Measurements from ENCODE around the gene AKNA.

AKNA gene

GRCh38 chr9:114373960-114374730 lies 13.6 kb downstream of the AKNA start:
- no peak for DNase-seq

- peak; percentile 99 for DNase-seq
These were observed 14.8 kb downstream of the AKNA start for GRCh38 chr9:114372921-114373448.

GRCh38 chr9:114371973-114372917 lies 15.5 kb downstream of the AKNA start:
- DNase-seq: peak; percentile 47

GRCh38 chr9:114371343-114371944 lies 16.3 kb downstream of the AKNA start:
- no peak for DNase-seq

GRCh38 chr9:114370968-114371320 lies 16.8 kb downstream of the AKNA start:
- DNase-seq: no peak

- no peak for DNase-seq
These were observed 17.4 kb downstream of the AKNA start for GRCh38 chr9:114370251-114370967.

- DNase-seq: no peak
These were observed 18.3 kb downstream of the AKNA start for GRCh38 chr9:114369216-114370130.

GRCh38 chr9:114367772-114368569 lies 19.8 kb downstream of the AKNA start:
- no peak for DNase-seq

GRCh38 chr9:114367366-114367765 lies 20.4 kb downstream of the AKNA start:
- DNase-seq: no peak

- no peak for DNase-seq
These were observed 21.3 kb downstream of the AKNA start for GRCh38 chr9:114366334-114367128.

- no peak for DNase-seq
These were observed 22.6 kb downstream of the AKNA start for GRCh38 chr9:114365194-114365593.

- no peak for DNase-seq
These were observed 23.4 kb downstream of the AKNA start for GRCh38 chr9:114364134-114365041.

- no peak for DNase-seq
These were observed 24.4 kb downstream of the AKNA start for GRCh38 chr9:114363424-114363823.

- DNase-seq: no peak
These were observed 25.4 kb downstream of the AKNA start for GRCh38 chr9:114362394-114362793.

GRCh38 chr9:114361542-114361941 lies 26.2 kb downstream of the AKNA start:
- DNase-seq: no peak

GRCh38 chr9:114359801-114360200 lies 28.0 kb downstream of the AKNA start:
- no peak for DNase-seq

- no peak for DNase-seq
These were observed 29.9 kb downstream of the AKNA start for GRCh38 chr9:114357911-114358328.

GRCh38 chr9:114357360-114357759 lies 30.4 kb downstream of the AKNA start:
- no peak for DNase-seq

- no peak for DNase-seq
These were observed 31.0 kb downstream of the AKNA start for GRCh38 chr9:114356792-114357191.
